ENCODE data around the gene GAMT.

Gene GAMT

DNA sequence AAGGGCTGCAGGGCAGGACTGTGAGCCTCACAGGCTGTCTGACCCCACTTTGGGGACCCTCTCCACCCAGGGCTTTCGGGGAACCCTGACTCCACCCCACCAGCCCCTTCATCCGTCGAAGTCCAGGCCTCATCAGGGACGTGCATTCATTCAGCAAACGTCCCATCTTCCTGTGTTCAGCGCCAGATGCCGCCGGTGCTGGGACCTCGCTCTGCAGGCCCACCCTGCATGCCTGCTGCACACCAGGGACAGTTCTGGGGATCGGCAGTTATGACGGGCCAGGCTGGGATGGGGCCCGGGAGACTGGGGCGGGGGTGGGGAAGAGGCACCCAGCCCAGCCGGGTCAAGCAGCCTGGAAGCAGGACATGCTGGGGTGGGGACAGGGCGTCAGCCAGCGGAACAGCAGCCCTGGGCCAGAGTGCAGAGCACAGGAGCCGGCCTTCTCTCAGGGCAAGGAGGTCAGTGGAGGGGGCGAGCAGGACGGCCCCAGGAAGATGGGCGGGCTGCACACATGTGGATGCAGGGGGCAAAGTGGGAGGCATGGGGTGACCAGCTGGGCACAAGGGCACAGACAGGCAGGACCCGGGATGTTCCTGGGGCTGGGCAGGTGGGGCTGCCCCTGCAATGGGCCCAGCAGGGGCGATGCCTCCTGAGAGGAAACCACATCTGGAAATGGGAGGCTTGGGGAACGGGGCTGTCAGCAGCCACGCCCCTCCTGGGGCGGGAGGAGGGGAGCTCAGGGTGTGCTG lies 5.1 kb downstream of the GAMT start:
- Histone ChIP-seq H3K9ac (ENCODE audit: low read length) (no peak overlapping the region), H3K4me3 (ENCODE audit: low read length) (no peak overlapping the region), H3K36me3 (ENCODE audit: control insufficient read depth, insufficient read depth, low read length, severe bottlenecking) (peaks cover 18% of the 10 kb centered on the region), H3K9me3 (ENCODE audit: control insufficient read depth, low read length) (no peaks in the 10 kb centered on the region), H3K4me1 (ENCODE audit: control insufficient read depth, insufficient read depth, low read length) (peaks cover 22% of the 10 kb centered on the region), H3K27me3 (replicated peaks; ENCODE audit: control insufficient read depth, insufficient read depth, low read length) (no peaks in the 10 kb centered on the region)
- DNase-seq (ENCODE audit: low read depth) = no peak

DNA sequence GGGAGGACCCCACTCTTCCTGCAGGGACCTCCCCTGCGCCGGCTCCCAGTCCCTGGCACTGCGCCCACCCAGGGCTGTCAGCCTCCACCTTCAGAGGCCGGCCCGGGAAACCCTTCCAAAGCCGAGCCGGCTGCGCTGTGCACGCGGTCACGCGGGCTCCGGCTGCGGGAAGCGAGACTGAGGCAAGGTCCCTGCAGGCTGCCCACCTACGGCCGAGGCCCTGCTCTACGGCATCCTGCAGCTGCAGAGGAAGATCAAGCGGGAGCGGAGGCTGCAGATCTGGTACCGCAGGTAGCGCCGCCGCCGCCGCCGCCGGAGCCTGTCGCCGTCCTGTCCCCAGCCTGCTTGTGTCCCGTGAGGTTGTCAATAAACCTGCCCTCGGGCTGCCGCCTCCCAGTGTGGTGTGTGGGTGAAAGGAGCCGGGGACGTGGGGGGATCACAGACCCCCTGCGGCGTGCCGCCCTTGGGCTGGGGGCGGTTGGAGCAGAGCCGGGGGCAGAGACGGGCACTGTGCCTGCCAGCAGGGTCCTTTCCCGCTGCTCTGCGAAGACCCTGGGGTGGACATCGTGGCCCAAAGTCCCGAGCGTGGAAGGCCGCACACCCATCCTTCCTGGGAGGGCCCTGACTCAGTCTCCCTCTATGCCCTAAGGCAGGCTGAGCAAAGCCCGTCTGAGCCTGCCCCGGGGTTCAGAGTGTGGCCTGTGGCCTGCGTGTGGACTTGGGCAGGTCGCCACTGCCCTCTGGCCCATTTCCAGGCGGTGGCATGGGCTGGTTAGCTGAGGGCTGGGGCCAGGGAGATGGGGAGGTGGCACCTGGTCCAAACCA lies 5.9 kb downstream of the GAMT start:
- Histone ChIP-seq H3K27me3 (replicated peaks; ENCODE audit: control insufficient read depth, insufficient read depth, low read length) (no peaks in the 10 kb centered on the region), H3K9ac (ENCODE audit: low read length) (no peak overlapping the region), H3K9me3 (ENCODE audit: control insufficient read depth, low read length) (no peaks in the 10 kb centered on the region), H3K36me3 (ENCODE audit: control insufficient read depth, insufficient read depth, low read length, severe bottlenecking) (peaks cover 24% of the 10 kb centered on the region), H3K4me3 (ENCODE audit: low read length) (no peak overlapping the region), H3K4me1 (ENCODE audit: control insufficient read depth, insufficient read depth, low read length) (peaks cover 15% of the 10 kb centered on the region)
- DNase-seq (ENCODE audit: low read depth) = no peak

DNA sequence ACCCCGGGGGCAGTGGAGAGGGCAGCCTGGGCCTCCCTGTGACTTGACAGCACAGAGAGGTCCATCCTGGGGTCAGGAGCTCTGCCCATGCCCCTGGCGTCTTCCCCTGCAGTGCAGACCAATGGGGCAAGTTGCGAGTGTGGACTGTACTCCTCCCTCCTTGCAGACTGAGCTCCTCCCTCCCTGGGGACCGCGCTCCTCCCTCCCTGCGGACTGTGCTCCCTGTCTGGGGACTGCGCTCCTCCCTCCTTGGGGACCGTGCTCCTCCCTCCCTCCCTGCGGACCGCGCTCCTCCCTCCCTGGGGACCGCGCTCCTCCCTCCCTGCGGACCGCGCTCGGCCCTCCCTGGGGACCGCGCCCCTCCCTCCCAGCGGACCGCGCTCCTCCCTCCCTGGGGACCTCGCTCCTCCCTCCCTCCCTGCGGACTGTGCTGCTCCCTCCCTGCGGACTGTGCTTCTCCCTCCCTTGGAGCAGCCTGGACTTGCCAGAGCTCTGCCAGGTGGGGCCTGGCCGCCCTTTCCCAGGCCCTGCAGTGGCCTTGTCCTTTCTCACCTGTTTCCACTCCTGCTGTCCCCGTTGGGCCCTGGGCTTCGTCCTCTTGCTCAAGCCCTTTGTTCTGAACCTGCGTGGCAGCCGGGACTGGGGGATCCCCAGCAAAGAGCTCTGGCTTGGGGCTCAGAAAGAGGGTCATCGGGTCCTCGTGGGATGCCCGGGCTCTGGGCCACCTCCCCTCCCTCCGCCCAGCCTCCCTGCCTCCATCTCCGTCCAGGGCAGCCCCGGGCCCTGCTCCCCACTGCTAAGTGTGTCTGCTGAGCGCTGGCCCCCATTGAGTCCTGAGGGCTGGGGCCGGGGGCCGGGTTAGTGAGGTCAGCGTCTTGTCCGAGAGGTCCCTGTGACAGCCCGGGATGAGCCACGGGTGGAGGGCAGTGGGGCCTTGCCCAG lies 6.8 kb downstream of the GAMT start:
- DNase-seq (ENCODE audit: low read depth) = no peak
- Histone ChIP-seq H3K27me3 (replicated peaks; ENCODE audit: control insufficient read depth, insufficient read depth, low read length) (no peaks in the 10 kb centered on the region), H3K9ac (ENCODE audit: low read length) (no peak overlapping the region), H3K36me3 (ENCODE audit: control insufficient read depth, insufficient read depth, low read length, severe bottlenecking) (peaks cover 25% of the 10 kb centered on the region), H3K4me1 (ENCODE audit: control insufficient read depth, insufficient read depth, low read length) (peaks cover 12% of the 10 kb centered on the region), H3K4me3 (ENCODE audit: low read length) (no peak overlapping the region), H3K9me3 (ENCODE audit: control insufficient read depth, low read length) (no peaks in the 10 kb centered on the region)

DNA sequence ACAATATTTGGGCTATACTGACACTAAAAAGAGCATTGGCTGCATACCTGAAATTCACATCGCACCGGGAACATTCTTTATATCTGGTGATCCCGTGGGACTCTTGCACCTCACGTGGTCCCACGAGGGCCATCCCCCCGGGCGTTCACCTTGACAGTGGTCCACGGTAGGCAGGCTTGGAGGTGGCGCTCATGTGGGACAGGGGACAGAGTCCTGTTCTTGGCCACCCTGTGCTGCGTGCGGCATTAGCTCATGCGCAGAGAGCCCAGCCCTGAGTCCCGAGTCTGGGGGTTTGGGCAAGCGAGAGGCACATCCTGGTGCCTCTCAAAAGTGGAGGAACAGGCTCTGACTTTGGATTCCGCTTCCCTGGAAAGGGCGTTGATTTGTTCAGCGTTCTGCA lies 7.5 kb downstream of the GAMT start:
- peaks cover 12% of the 10 kb centered on the region for H3K4me1 ChIP-seq (ENCODE audit: control insufficient read depth, insufficient read depth, low read length)
- H3K4me3 ChIP-seq (ENCODE audit: low read length) = no peak overlapping the region
- H3K9ac ChIP-seq (ENCODE audit: low read length) = no peak overlapping the region
- no peaks in the 10 kb centered on the region for H3K9me3 ChIP-seq (ENCODE audit: control insufficient read depth, low read length)
- H3K27me3 ChIP-seq (replicated peaks; ENCODE audit: control insufficient read depth, insufficient read depth, low read length) = no peaks in the 10 kb centered on the region
- no peak for DNase-seq (ENCODE audit: low read depth)
- peaks cover 32% of the 10 kb centered on the region for H3K36me3 ChIP-seq (ENCODE audit: control insufficient read depth, insufficient read depth, low read length, severe bottlenecking)

DNA sequence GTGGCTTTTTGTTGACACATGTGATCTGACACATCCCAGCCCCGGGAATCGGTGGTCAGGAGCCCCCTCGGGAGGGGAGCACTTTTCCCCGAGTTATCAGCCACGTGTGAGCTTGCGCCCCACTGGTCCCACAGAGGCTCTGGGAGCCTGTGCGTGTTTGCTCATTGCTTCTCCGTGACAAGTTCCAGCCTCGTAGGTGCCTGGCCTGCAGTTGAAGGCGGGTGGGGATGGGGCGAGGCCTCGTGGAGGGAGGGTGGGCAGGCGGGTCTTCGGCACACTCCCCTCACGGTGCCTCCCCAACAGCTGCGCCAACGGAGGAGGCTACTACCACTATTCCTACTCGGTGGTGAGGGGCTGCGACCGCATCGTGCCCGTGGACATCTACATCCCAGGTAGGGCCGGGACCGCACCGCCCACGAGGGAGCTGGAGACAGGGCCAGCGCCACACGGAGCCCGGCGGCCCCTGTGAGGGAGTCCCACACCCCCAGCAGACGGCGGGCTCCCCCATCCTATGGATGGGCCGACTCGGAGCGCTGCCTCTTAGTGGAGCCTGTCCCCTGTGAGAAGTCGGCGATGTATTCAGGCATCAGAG lies 8.3 kb downstream of the GAMT start:
- peaks cover 39% of the 10 kb centered on the region for H3K36me3 ChIP-seq (ENCODE audit: control insufficient read depth, insufficient read depth, low read length, severe bottlenecking)

DNA sequence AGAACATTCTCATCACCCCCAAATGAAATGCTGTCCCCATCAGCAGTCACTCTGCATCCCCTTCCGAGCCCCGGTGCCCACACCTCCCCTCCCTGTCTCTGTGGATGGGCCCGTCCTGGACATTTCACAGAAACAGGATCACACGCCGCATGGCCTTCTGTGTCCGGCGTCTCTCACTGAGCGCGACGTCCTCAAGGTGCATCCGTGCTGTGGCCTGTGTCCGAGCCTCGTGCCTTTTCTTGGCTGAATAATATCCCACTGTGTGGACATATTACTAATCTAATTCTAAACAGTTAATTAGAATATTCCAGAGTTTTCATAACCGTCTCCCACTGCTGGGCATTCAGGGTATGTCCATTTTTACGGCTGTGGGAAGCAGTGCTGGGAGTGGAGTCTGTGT lies 8.9 kb downstream of the GAMT start:
- no peak overlapping the region for H3K9ac ChIP-seq (ENCODE audit: low read length)
- peaks cover 12% of the 10 kb centered on the region for H3K4me1 ChIP-seq (ENCODE audit: control insufficient read depth, insufficient read depth, low read length)
- no peak overlapping the region for H3K4me3 ChIP-seq (ENCODE audit: low read length)
- peaks cover 41% of the 10 kb centered on the region for H3K36me3 ChIP-seq (ENCODE audit: control insufficient read depth, insufficient read depth, low read length, severe bottlenecking)
- no peaks in the 10 kb centered on the region for H3K9me3 ChIP-seq (ENCODE audit: control insufficient read depth, low read length)
- H3K27me3 ChIP-seq (replicated peaks; ENCODE audit: control insufficient read depth, insufficient read depth, low read length) = no peaks in the 10 kb centered on the region
- no peak for DNase-seq (ENCODE audit: low read depth)

More for the DNA sequence above, 8.3 kb downstream of the GAMT start:
- no peak for DNase-seq (ENCODE audit: low read depth)
- no peak overlapping the region for H3K9ac ChIP-seq (ENCODE audit: low read length)
- H3K4me1 ChIP-seq (ENCODE audit: control insufficient read depth, insufficient read depth, low read length) = peaks cover 12% of the 10 kb centered on the region
- H3K4me3 ChIP-seq (ENCODE audit: low read length) = no peak overlapping the region
- H3K9me3 ChIP-seq (ENCODE audit: control insufficient read depth, low read length) = no peaks in the 10 kb centered on the region
- no peaks in the 10 kb centered on the region for H3K27me3 ChIP-seq (replicated peaks; ENCODE audit: control insufficient read depth, insufficient read depth, low read length)

DNA sequence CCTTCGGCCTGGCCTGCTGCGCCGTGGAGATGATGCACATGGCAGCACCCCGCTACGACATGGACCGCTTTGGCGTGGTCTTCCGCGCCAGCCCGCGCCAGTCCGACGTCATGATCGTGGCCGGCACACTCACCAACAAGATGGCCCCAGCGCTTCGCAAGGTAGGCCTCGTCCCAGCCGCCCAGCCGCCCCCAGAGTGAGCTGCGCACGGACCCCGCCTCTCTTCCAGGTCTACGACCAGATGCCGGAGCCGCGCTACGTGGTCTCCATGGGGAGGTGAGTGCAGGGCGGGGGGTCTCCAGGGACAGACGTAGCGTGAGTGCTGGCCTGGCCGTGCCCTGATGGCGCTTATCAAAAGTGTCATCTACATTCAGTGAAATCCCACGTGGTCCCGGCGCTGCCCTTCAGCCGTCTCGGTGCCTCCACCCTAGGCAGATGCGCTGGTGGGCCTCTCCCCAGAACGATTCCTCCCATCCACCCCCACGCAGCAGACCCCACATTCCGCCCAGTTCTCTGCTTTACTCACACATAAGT lies 10.4 kb downstream of the GAMT start:
- Histone ChIP-seq H3K9me3 (ENCODE audit: control insufficient read depth, low read length) (no peaks in the 10 kb centered on the region), H3K27me3 (replicated peaks; ENCODE audit: control insufficient read depth, insufficient read depth, low read length) (no peaks in the 10 kb centered on the region), H3K9ac (ENCODE audit: low read length) (no peak overlapping the region), H3K4me1 (ENCODE audit: control insufficient read depth, insufficient read depth, low read length) (peaks cover 6% of the 10 kb centered on the region), H3K36me3 (ENCODE audit: control insufficient read depth, insufficient read depth, low read length, severe bottlenecking) (peaks cover 41% of the 10 kb centered on the region), H3K4me3 (ENCODE audit: low read length) (no peak overlapping the region)
- no peak for DNase-seq (ENCODE audit: low read depth)

DNA sequence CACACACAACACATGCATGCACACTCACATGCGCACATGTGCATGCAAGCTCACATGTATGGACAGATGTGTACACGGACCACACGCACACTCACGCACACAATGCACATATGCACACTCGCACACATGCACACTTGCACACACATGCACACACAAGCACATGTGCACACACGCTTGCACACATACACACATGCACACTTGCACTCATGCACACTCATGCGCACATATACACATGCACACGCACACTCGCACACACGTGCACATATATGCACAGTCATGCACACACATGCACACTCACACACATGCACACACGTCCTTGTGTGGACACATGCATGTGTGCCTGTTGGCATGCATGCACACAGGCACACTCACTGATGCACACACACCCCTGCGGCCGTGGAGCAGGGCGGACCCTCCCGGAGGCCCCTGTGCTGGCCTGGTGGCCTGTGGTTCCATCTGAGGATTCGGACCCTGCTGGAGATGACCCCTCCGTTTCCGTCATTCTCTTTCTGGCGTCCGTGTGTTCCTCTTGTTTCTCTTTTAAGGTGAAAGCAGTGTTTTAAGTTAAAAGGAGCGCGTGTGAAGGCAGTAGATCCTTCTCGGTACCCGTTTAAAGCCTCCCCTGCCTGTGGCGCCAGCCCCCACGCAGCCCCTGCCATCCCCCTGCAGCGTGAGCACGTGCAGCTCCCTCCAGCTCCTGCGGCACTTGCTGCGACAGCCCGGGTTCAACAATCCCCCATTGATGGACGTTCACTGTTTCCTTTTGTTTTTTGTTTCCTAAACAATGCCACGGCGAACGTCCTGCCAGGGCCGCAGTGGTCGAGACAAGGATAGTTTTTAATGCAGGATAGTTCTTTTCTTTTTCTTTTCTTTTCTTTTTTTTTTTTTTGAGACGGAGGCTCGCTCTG lies 12.1 kb downstream of the GAMT start:
- no peak overlapping the region for H3K4me3 ChIP-seq (ENCODE audit: low read length)

DNA sequence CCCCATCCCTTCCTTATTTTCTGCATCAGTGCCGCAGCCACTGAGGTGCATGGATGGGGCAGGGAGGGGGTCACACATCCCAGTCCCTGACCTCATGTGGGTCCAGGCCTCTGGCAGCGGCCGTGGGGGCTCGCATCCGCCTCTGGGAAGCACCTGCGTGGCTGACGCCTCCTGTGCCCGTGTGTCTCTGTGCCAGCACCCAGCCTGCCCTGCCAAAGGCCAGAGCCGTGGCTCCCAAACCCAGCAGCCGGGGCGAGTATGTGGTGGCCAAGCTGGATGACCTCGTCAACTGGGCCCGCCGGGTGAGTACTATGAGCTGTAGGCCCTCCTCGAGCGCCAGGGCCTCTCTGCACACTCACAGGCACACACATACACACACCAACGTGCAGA lies 12.7 kb downstream of the GAMT start:
- Histone ChIP-seq H3K4me1 (ENCODE audit: control insufficient read depth, insufficient read depth, low read length) (peaks cover 7% of the 10 kb centered on the region), H3K27me3 (replicated peaks; ENCODE audit: control insufficient read depth, insufficient read depth, low read length) (no peaks in the 10 kb centered on the region), H3K9me3 (ENCODE audit: control insufficient read depth, low read length) (no peaks in the 10 kb centered on the region), H3K4me3 (ENCODE audit: low read length) (no peak overlapping the region), H3K36me3 (ENCODE audit: control insufficient read depth, insufficient read depth, low read length, severe bottlenecking) (peaks cover 38% of the 10 kb centered on the region), H3K9ac (ENCODE audit: low read length) (no peak overlapping the region)
- no peak for DNase-seq (ENCODE audit: low read depth)

More for the DNA sequence above, 12.1 kb downstream of the GAMT start:
- no peak for DNase-seq (ENCODE audit: low read depth)
- Histone ChIP-seq H3K4me1 (ENCODE audit: control insufficient read depth, insufficient read depth, low read length) (peaks cover 7% of the 10 kb centered on the region), H3K9me3 (ENCODE audit: control insufficient read depth, low read length) (no peaks in the 10 kb centered on the region), H3K36me3 (ENCODE audit: control insufficient read depth, insufficient read depth, low read length, severe bottlenecking) (peaks cover 41% of the 10 kb centered on the region), H3K27me3 (replicated peaks; ENCODE audit: control insufficient read depth, insufficient read depth, low read length) (no peaks in the 10 kb centered on the region), H3K9ac (ENCODE audit: low read length) (no peak overlapping the region)

All from adipocyte (in vitro differentiated cells).